GM15510 (cell line): Measurements from ENCODE around the gene NPAS3.

Experiments used
- POLR2A ChIP-seq: IDR thresholded peaks from 3 replicates; pipeline ENCODE4 v1.6.1; 2011; ENCODE audit warnings: borderline replicate concordance; ENCODE audit not compliant: insufficient read length; ENCODE audit errors: extremely low read depth

NPAS3 gene

GRCh38 chr14:33754261-33754660 lies 815.6 kb downstream of the NPAS3 start:
- TF ChIP-seq POLR2A = no peak

GRCh38 chr14:33755358-33755757 lies 816.7 kb downstream of the NPAS3 start:
- TF ChIP-seq POLR2A = no peak

- no peak for TF ChIP-seq POLR2A
These were observed 818.2 kb downstream of the NPAS3 start for GRCh38 chr14:33756833-33757232.

GRCh38 chr14:33758547-33758946 lies 819.9 kb downstream of the NPAS3 start:
- TF ChIP-seq POLR2A = no peak

GRCh38 chr14:33762161-33762851 lies 823.6 kb downstream of the NPAS3 start:
- TF ChIP-seq POLR2A = no peak

- TF ChIP-seq POLR2A = no peak
These were observed 826.4 kb downstream of the NPAS3 start for GRCh38 chr14:33764876-33765650.

- TF ChIP-seq POLR2A = no peak
These were observed 829.1 kb downstream of the NPAS3 start for GRCh38 chr14:33767586-33768457.

- TF ChIP-seq POLR2A = no peak
These were observed 829.8 kb downstream of the NPAS3 start for GRCh38 chr14:33768458-33768830.

GRCh38 chr14:33773205-33774030 lies 834.7 kb downstream of the NPAS3 start:
- no peak for TF ChIP-seq POLR2A

- no peak for TF ChIP-seq POLR2A
These were observed 835.5 kb downstream of the NPAS3 start for GRCh38 chr14:33774161-33774560.

GRCh38 chr14:33774723-33775470 lies 836.2 kb downstream of the NPAS3 start:
- TF ChIP-seq POLR2A = no peak

GRCh38 chr14:33776871-33777270 lies 838.2 kb downstream of the NPAS3 start:
- TF ChIP-seq POLR2A = no peak

GRCh38 chr14:33777681-33778080 lies 839.0 kb downstream of the NPAS3 start:
- no peak for TF ChIP-seq POLR2A

GRCh38 chr14:33780035-33780434 lies 841.4 kb downstream of the NPAS3 start:
- no peak for TF ChIP-seq POLR2A

- TF ChIP-seq POLR2A = no peak
These were observed 842.6 kb downstream of the NPAS3 start for GRCh38 chr14:33781236-33781635.

- no peak for TF ChIP-seq POLR2A
These were observed 844.2 kb downstream of the NPAS3 start for GRCh38 chr14:33782923-33783322.
